ENCODE data around the gene ASAH2B.
"Not testable (repeated sequence)": the region's sequence is repeated elsewhere in the genome, so short reads cannot be mapped to it uniquely, and the experiment has no call there.

Gene ASAH2B

DNA sequence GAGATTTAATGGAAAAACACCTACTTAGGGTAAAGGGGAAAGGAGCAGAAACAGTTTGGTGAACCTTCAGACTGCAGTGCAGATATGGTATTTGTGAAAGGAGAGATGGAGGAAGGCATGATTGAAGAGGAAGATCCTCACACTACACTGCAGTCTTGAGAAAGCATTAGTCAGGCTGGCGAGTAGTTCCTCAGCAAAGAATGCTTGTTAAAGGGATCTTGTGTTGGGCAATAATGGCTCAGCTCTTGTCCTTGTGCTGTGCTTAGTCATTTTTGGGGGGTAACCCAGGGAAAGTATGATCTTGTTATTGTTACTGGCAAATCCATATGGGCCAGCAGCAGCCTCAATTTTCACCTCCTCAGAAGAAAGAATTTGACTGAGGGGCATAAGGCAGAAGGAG is 40.3 kb downstream of the ASAH2B start:
- H3K4me1 Mint-ChIP-seq (ENCODE audit: low read depth); H3K36me3 Mint-ChIP-seq (ENCODE audit: low read depth); H3K9me3 Mint-ChIP-seq; DNase-seq; H3K27ac Mint-ChIP-seq; H3K27me3 Mint-ChIP-seq; H3K4me3 Mint-ChIP-seq: not testable (repeated sequence)

DNA sequence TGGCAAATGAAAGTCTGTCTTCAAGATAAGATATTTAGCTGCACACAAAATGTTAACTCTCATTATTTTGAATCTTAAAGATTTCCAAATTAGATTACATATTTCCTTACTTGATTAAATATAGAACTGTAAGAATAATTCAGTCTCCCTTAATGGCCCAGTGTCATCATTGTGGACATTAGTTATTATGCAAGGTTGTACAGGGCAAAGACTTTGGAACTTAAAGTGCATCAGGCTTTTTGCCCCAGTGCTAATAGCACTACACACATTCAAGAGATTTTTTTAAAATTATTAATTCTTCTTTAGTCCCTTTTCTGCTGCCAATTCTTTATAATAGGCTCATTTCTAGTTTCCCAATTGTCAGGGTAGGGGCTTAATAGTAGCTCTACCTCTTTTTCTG is 42.3 kb downstream of the ASAH2B start:
- H3K27me3 Mint-ChIP-seq; DNase-seq; H3K4me3 Mint-ChIP-seq; H3K4me1 Mint-ChIP-seq (ENCODE audit: low read depth); H3K27ac Mint-ChIP-seq; H3K36me3 Mint-ChIP-seq (ENCODE audit: low read depth); H3K9me3 Mint-ChIP-seq: not testable (repeated sequence)

DNA sequence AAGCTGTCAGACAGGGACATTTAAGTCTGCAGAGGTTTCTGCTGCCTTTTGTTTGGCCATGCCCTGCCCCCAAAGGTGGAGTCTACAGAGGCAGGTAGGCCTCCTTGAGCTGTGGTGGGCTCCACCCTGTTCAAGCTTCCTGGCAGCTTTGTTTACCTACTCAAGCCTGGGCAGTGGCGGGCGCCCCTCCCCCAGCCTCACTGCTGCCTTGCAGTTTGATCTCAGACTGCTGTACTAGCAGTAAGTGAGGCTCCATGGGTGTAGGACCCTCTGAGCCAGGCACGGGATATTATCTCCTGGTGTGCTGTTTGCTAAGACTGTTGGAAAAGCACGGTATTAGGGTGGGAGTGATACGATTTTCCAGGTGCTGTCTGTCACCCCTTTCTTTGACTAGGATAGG is 48.2 kb downstream of the ASAH2B start:
- H3K9me3 Mint-ChIP-seq, H3K27me3 Mint-ChIP-seq: not testable (repeated sequence)

DNA sequence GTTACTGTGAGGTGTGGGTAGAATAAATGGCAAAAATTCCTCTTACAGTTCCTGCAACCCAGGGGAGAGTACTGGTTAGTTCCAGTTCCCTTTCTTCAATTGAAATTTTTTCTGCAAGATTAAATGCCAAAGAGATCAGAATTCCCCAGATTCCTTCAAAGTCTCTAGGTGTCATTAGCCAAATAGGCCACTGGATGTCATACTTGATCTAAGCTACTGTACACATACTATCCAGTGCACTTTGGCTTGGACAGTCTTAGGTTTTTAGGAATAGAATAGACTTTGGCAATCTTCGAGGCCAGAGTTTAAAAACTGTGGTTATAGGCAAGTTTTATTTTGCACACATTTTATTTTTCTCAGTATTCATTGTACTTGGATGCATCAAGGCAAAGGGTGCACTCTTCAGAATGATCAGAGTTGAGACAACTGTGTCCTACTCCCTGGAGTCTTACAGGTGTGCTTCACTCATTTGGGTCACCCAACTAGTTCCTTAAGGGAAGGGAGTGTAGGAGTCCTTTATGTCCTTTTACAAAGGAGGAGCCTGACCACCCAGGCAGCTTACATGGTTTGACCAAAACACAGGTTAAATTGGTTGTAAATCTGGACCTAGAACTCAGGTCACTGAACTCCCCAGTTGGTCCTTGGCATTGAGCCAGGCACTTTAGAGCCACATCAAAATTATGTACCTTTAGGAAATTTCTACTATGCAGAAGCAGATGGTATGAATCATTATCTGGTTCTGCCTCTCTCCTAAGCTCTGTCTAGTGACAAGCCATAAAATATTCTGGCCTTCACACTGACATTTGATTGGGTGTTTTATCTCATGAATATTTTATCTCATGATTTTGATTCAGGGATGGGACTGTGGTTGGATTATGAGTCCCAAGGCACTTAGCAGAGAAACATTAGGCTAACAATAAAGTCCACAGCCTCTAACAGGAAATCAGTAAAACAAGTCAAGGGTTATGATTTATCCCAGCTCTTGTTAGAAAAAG is 49.5 kb downstream of the ASAH2B start:
- Mint-ChIP-seq H3K4me1 (ENCODE audit: low read depth) (peaks cover 9% of the 10 kb centered on the region), H3K4me3 (no peak overlapping the region), H3K9me3 (peaks cover 10% of the 10 kb centered on the region), H3K27ac (no peak overlapping the region), H3K36me3 (ENCODE audit: low read depth) (no peaks in the 10 kb centered on the region), H3K27me3 (peaks cover 9% of the 10 kb centered on the region)
- DNase-seq = no peak

More for the DNA sequence above, 48.2 kb downstream of the ASAH2B start:
- H3K4me1 Mint-ChIP-seq (ENCODE audit: low read depth); H3K27ac Mint-ChIP-seq; H3K36me3 Mint-ChIP-seq (ENCODE audit: low read depth); DNase-seq; H3K4me3 Mint-ChIP-seq: not testable (repeated sequence)

DNA sequence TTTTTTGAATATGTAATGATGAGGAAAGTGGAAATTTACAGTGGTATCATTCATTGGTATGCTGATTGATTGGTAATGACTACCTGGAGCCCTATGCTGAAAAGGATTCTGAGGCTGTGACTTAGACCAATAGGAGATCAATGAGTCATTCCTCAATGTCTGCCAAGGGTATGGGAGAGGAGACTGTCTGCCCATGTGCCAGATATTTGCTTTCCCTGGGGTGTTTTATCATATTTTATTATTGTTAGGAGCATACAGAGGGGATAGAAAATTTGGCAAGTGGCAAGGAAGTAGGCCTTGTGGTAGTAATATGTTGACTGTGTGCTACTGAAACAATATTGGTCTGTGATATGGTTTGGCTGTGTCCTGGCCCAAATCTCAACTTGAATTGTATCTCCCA is 54.8 kb downstream of the ASAH2B start:
- Mint-ChIP-seq H3K27me3 (peaks cover 18% of the 10 kb centered on the region), H3K4me1 (ENCODE audit: low read depth) (no peaks in the 10 kb centered on the region), H3K36me3 (ENCODE audit: low read depth) (no peaks in the 10 kb centered on the region), H3K4me3 (no peak overlapping the region), H3K27ac (no peak overlapping the region), H3K9me3 (no peaks in the 10 kb centered on the region)
- no peak for DNase-seq

DNA sequence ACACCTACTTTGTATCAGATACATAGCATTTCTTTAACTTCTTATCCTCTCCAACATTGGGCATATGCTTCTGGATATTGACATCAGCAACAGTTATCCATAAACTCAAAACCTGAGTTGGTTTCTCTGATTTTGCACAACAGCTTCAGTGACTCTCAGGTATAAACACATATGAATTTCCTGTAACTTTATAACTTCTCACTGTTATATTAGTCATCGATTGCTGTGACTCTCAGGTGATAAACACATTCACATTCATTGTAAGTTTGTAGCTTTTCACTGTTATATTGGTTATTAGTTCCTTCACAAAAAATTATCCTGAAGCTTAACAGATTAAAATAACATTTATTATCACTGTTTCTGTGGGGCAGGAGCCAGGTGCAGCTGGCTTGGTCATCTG is 57.0 kb downstream of the ASAH2B start:
- no peak for DNase-seq
- no peaks in the 10 kb centered on the region for H3K9me3 Mint-ChIP-seq
- H3K27ac Mint-ChIP-seq = no peak overlapping the region
- H3K36me3 Mint-ChIP-seq (ENCODE audit: low read depth) = no peaks in the 10 kb centered on the region
- H3K4me3 Mint-ChIP-seq = no peak overlapping the region
- H3K4me1 Mint-ChIP-seq (ENCODE audit: low read depth) = no peaks in the 10 kb centered on the region
- H3K27me3 Mint-ChIP-seq = peaks cover 22% of the 10 kb centered on the region

DNA sequence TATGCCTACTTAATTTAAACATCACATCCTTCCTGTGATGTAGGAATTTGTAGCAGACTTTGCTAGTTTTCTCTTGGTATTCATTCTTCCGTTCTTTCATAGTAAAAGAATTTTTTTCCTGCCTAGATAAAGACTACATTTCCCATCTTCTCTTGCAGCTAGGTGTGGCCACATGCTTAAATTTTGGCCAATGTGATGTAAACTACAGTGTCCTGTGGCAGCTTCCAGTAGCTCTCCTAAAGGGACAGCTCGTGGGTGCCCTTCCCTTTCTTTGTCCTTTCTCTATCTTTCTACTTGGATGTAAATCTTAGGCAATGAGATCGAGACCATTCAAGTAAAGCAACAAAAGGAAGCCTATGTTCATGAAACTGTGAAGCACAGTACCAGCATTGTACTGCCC is 58.6 kb downstream of the ASAH2B start:
- Mint-ChIP-seq H3K27ac (no peak overlapping the region), H3K36me3 (ENCODE audit: low read depth) (no peaks in the 10 kb centered on the region), H3K4me1 (ENCODE audit: low read depth) (no peaks in the 10 kb centered on the region), H3K4me3 (no peak overlapping the region), H3K27me3 (peaks cover 22% of the 10 kb centered on the region), H3K9me3 (no peaks in the 10 kb centered on the region)
- DNase-seq = no peak

DNA sequence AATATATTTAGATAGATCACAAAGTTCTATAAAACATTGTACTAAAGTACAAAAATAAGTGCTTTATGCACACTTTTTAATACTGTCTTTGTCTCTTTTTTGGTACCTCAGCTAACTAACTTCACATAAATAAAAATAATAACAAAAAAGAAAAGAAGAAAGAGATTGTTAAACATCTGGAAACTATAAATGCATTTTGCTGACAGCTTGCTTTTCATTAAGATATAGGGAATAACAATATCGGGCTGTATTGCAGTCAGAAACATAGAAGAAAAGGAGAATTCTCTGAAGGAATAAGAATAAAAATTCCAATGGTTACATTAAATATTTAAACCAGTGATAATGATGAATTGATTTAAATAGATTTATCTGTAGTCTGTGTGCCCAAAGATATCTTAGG is 59.9 kb downstream of the ASAH2B start:
- Mint-ChIP-seq H3K27me3 (peaks cover 17% of the 10 kb centered on the region), H3K27ac (no peak overlapping the region), H3K4me3 (no peak overlapping the region), H3K9me3 (no peaks in the 10 kb centered on the region), H3K4me1 (ENCODE audit: low read depth) (no peaks in the 10 kb centered on the region), H3K36me3 (ENCODE audit: low read depth) (no peaks in the 10 kb centered on the region)
- DNase-seq = no peak

DNA sequence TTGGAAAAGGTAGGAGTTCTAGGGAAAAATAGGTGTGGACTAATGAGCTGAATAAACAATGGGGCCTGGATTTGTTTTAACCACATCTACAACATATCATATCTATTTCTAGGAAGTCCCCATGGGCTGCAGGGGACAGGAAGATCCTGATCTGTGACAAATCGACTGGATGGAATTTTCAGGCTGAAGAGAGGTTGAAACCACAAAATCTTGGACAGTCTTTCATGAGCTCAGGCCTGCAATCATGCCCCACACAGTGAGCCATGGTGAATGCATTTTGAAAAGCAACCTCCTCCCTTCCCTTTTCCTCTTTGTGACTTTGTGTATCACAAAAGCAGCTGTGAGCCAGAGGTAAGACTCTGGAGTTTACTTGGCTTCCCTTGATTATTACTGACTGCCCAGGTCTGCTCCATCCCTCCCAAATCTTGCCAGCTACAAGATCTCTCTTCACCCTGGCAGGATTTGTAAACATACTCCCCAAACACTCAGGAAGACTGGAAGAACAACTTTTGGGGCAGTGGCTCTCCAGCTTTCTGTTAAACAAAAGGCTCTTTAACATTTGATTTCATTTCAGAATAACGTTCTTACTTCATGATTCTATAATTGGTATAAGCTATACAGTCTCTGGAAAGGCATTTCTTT is 66.4 kb downstream of the ASAH2B start:
- Mint-ChIP-seq H3K36me3 (ENCODE audit: low read depth) (no peaks in the 10 kb centered on the region), H3K27me3 (peaks cover 1% of the 10 kb centered on the region), H3K4me1 (ENCODE audit: low read depth) (no peaks in the 10 kb centered on the region), H3K4me3 (no peak overlapping the region), H3K27ac (no peak overlapping the region), H3K9me3 (no peaks in the 10 kb centered on the region)
- DNase-seq = no peak

DNA sequence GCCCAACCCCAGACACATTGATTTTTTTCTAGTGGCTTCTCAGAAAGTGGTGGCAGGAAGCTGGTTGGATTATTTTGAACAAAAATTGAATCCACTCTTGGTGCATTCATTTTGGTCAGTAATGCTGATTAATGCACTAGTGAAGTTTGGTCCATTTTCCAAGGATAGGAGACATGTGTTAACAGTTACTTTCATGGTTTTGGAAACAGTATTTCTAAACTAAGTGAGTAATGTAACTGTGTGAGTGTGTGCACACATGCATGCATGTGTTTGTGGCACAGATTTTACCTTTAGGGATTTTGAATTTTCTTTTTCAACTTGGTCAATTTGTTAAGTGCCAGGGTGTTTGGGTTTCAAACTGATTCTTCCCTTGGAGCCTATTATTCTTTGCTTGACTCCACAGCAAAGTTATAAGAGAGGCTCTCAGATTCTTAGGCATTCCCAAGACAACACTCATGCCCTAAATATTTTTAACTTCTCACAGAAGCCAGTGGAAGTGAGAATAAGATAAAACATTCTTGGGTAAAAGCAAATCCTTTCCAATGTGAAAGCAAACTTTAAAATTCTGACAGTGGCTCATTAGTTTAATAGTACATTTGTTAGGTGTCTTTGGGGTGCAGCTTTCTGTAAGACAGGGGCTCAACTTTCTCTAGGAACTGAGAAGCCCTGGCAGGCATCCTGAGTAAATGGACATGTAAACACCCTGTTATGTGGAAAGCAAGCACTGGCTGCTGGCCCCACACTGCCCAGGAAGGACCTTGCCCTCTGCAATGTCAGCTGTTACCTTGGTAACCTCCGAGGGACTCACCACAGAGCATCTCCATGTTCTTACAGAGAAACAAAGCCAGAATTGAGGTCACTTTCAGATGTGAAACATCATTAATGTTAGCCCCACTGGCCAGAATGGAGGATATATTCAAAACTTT is 68.4 kb downstream of the ASAH2B start:
- no peak for DNase-seq

More for the DNA sequence above, 68.4 kb downstream of the ASAH2B start:
- H3K27ac Mint-ChIP-seq = no peak overlapping the region
- no peaks in the 10 kb centered on the region for H3K36me3 Mint-ChIP-seq (ENCODE audit: low read depth)
- H3K4me1 Mint-ChIP-seq (ENCODE audit: low read depth) = no peaks in the 10 kb centered on the region
- no peaks in the 10 kb centered on the region for H3K27me3 Mint-ChIP-seq
- H3K4me3 Mint-ChIP-seq = no peak overlapping the region
- no peaks in the 10 kb centered on the region for H3K9me3 Mint-ChIP-seq

All from activated T-cell treated with anti-CD3 and anti-CD28 coated beads, Interleukin-2, amount 50 U/mL, for 24 hours (primary cell).